HepG2 (cell line): ENCODE results near the gene INO80B. TPM values are rescaled to one million over a fixed set of nuclear protein-coding genes. Genes with fewer than 3 reads are reported as not detected.

ENCODE experiments used
- CHD2 ChIP-seq: IDR thresholded peaks from 2 replicates; pipeline ENCODE4 v1.6.1; 2011; ENCODE audit warnings: low read depth, low read length, improper control_type of control experiment
- FOSL2 ChIP-seq: sonication (generic); formaldehyde crosslinking; IDR thresholded peaks from 2 replicates; pipeline ENCODE4 v1.4.0; 2020; ENCODE audit warnings: missing genetic modification reagents
- FOXO4 ChIP-seq: sonication (generic); formaldehyde crosslinking; conservative IDR thresholded peaks from 2 replicates; pipeline ENCODE4 v1.8.1; 2023; ENCODE audit warnings: missing genetic modification reagents
- MAZ ChIP-seq, 2 experiments: sonication (generic) in 1 of 2; formaldehyde crosslinking in 1 of 2; IDR thresholded peaks; 2 replicates each; pipeline versions ENCODE4 v1.5.0 to v1.6.1; 2012 to 2020; ENCODE audit warnings: low read depth in 2 of 2, mild to moderate bottlenecking in 2 of 2, borderline replicate concordance in 1 of 2, improper control_type of control experiment in 1 of 2, low read length in 1 of 2, missing genetic modification reagents in 1 of 2, moderate library complexity in 1 of 2
- MXD4 ChIP-seq: IDR thresholded peaks from 2 replicates; pipeline ENCODE4 v1.6.1; 2016; ENCODE audit warnings: mild to moderate bottlenecking, missing biosample characterization, missing genetic modification reagents
- NR0B2 ChIP-seq: sonication (generic); formaldehyde crosslinking; IDR thresholded peaks from 2 replicates; pipeline ENCODE4 v1.4.0; 2020; ENCODE audit warnings: mild to moderate bottlenecking, missing genetic modification reagents
- PLRG1 ChIP-seq: fragments of 450-650 bp; conservative IDR thresholded peaks from 2 replicates; pipeline ENCODE4 v1.6.1; 2016
- PPARG ChIP-seq: conservative IDR thresholded peaks from 2 replicates; pipeline ENCODE4 v1.6.1; 2016; ENCODE audit warnings: missing biosample characterization, missing genetic modification reagents
- SIX4 ChIP-seq: sonication (generic); formaldehyde crosslinking; IDR thresholded peaks from 2 replicates; pipeline ENCODE4 v1.4.0; 2020; ENCODE audit warnings: missing genetic modification reagents
- SNAPC4 ChIP-seq: sonication (generic); formaldehyde crosslinking; IDR thresholded peaks from 2 replicates; pipeline ENCODE4 v1.4.0; 2020; ENCODE audit warnings: mild to moderate bottlenecking, missing genetic modification reagents
- TEAD2 ChIP-seq: sonication (generic); formaldehyde crosslinking; IDR thresholded peaks from 2 replicates; pipeline ENCODE4 v1.9.0; 2021; ENCODE audit warnings: missing genetic modification reagents
- ZNF329 ChIP-seq: sonication (generic); formaldehyde crosslinking; IDR thresholded peaks from 2 replicates; pipeline ENCODE4 v1.9.0; 2021; ENCODE audit warnings: low read depth, mild to moderate bottlenecking, missing genetic modification reagents
- ZNF331 ChIP-seq: sonication (generic); formaldehyde crosslinking; IDR thresholded peaks from 2 replicates; pipeline ENCODE4 v1.4.0; 2020; ENCODE audit warnings: missing genetic modification reagents
- ZNF343 ChIP-seq: sonication (generic); formaldehyde crosslinking; IDR thresholded peaks from 2 replicates; pipeline ENCODE4 v1.4.0; 2020; ENCODE audit warnings: mild to moderate bottlenecking, missing genetic modification reagents
- ZNF557 ChIP-seq: sonication (generic); formaldehyde crosslinking; IDR thresholded peaks from 2 replicates; pipeline ENCODE4 v1.4.0; 2020; ENCODE audit warnings: missing genetic modification reagents
- ZNF567 ChIP-seq: sonication (generic); formaldehyde crosslinking; IDR thresholded peaks from 2 replicates; pipeline ENCODE4 v1.8.1; 2023; ENCODE audit warnings: mild to moderate bottlenecking, missing genetic modification reagents, borderline replicate concordance
- ZNF572 ChIP-seq: sonication (generic); formaldehyde crosslinking; IDR thresholded peaks from 2 replicates; pipeline ENCODE4 v1.5.1; 2020; ENCODE audit warnings: mild to moderate bottlenecking, missing genetic modification reagents
- ZNF710 ChIP-seq: sonication (generic); formaldehyde crosslinking; IDR thresholded peaks from 2 replicates; pipeline ENCODE4 v1.5.0; 2020; ENCODE audit warnings: mild to moderate bottlenecking, missing genetic modification reagents, borderline replicate concordance
- ZNF777 ChIP-seq: sonication (generic); formaldehyde crosslinking; IDR thresholded peaks from 2 replicates; pipeline ENCODE4 v1.4.0; 2020; ENCODE audit warnings: missing genetic modification reagents
- polyA plus RNA-seq, 8 experiments: library from polyadenylated mRNA; depleted of rRNA in 3 of 8; stranded (reverse) in 7 of 8; unstranded in 1 of 8; fragments of >200 nt; fragmentation: Illumina TruSeq in 4 of 8; extraction: Trizol in 4 of 8; gene quantifications; 2 replicates each; pipeline versions ENCODE4 v1.2.1 to v1.2.3, GENCODE V29; 2011 to 2016; ENCODE audit warnings: low read depth in 4 of 8, missing spikeins in 1 of 8, mixed read lengths in 1 of 8; ENCODE audit not compliant: insufficient read depth in 1 of 8
- total RNA-seq, 5 experiments: library from RNA; depleted of rRNA; stranded (reverse); fragments of >200 nt; fragmentation: Illumina TruSeq; extraction: Trizol; gene quantifications; 2 replicates each; pipeline ENCODE4 v1.2.3, GENCODE V29; 2016; ENCODE audit warnings: low read depth in 1 of 5

The INO80B gene
- total and polyA plus RNA-seq, 2 of the 13 experiments (the other 11 are each of a cell fraction or from before 2014, with no cell fraction given) = 6.2 to 14.5 TPM

GRCh38 chr2:74421221-74421870 lies 33.5 kb upstream of the INO80B start, which contains the start of the genes C2orf81 and WDR54 (continued):
- TF ChIP-seq FOXO4 (no peak), ZNF572 (CRISPR knock-in tag) (0 out of 2 replicates have a peak, but pooled peaks have one; percentile 39), ZNF777 (CRISPR knock-in tag) (peak; percentile 75), FOSL2 (CRISPR knock-in tag) (peak; percentile 31; the same call in 1 of the 2 replicates), ZNF329 (CRISPR knock-in tag) (peak; percentile 74; the same call in 1 of the 2 replicates), TEAD2 (CRISPR knock-in tag) (0 out of 2 replicates have a peak, but pooled peaks have one; percentile 31), SNAPC4 (CRISPR knock-in tag) (peak; percentile 52; the same call in 1 of the 2 replicates), CHD2 (0 out of 2 replicates have a peak, but pooled peaks have one; percentile 25), ZNF331 (CRISPR knock-in tag) (peak; percentile 59; the same call in 1 of the 2 replicates), PLRG1 (no peak), MAZ (IDR thresholded peaks at IDR 0.05; ENCODE audit: borderline replicate concordance, low read depth, low read length) (peak; percentile 78; the same call in 1 of the 2 replicates), MAZ (CRISPR knock-in tag; IDR thresholded peaks at IDR 0.05; ENCODE audit: low read depth) (0 out of 2 replicates have a peak, but pooled peaks have one; percentile 56), ZNF343 (CRISPR knock-in tag) (no peak), PPARG (CRISPR knock-in tag) (no peak), MXD4 (CRISPR knock-in tag) (0 out of 2 replicates have a peak, but pooled peaks have one; percentile 51), SIX4 (CRISPR knock-in tag) (0 out of 2 replicates have a peak, but pooled peaks have one; percentile 17), NR0B2 (CRISPR knock-in tag) (peak; percentile 93), ZNF557 (peak; percentile 83; the same call in 1 of the 2 replicates), ZNF567 (no peak), ZNF710 (peak; percentile 50)
